SKM-1 (cell line): ENCODE results near the gene BICRAL.
A peak's percentile ranks its signal among the peaks of the same experiment; 100 is the strongest.
"Not testable (repeated sequence)": the region's sequence is repeated elsewhere in the genome, so short reads cannot be mapped to it uniquely, and the experiment has no call there.

Experiments
- DNase-seq: peaks from one replicate; lab custom pipeline; 2025; ENCODE audit not compliant: unreplicated experiment; lab: John Stamatoyannopoulos, UW

BICRAL gene, protein sequence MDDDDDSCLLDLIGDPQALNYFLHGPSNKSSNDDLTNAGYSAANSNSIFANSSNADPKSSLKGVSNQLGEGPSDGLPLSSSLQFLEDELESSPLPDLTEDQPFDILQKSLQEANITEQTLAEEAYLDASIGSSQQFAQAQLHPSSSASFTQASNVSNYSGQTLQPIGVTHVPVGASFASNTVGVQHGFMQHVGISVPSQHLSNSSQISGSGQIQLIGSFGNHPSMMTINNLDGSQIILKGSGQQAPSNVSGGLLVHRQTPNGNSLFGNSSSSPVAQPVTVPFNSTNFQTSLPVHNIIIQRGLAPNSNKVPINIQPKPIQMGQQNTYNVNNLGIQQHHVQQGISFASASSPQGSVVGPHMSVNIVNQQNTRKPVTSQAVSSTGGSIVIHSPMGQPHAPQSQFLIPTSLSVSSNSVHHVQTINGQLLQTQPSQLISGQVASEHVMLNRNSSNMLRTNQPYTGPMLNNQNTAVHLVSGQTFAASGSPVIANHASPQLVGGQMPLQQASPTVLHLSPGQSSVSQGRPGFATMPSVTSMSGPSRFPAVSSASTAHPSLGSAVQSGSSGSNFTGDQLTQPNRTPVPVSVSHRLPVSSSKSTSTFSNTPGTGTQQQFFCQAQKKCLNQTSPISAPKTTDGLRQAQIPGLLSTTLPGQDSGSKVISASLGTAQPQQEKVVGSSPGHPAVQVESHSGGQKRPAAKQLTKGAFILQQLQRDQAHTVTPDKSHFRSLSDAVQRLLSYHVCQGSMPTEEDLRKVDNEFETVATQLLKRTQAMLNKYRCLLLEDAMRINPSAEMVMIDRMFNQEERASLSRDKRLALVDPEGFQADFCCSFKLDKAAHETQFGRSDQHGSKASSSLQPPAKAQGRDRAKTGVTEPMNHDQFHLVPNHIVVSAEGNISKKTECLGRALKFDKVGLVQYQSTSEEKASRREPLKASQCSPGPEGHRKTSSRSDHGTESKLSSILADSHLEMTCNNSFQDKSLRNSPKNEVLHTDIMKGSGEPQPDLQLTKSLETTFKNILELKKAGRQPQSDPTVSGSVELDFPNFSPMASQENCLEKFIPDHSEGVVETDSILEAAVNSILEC

DNA sequence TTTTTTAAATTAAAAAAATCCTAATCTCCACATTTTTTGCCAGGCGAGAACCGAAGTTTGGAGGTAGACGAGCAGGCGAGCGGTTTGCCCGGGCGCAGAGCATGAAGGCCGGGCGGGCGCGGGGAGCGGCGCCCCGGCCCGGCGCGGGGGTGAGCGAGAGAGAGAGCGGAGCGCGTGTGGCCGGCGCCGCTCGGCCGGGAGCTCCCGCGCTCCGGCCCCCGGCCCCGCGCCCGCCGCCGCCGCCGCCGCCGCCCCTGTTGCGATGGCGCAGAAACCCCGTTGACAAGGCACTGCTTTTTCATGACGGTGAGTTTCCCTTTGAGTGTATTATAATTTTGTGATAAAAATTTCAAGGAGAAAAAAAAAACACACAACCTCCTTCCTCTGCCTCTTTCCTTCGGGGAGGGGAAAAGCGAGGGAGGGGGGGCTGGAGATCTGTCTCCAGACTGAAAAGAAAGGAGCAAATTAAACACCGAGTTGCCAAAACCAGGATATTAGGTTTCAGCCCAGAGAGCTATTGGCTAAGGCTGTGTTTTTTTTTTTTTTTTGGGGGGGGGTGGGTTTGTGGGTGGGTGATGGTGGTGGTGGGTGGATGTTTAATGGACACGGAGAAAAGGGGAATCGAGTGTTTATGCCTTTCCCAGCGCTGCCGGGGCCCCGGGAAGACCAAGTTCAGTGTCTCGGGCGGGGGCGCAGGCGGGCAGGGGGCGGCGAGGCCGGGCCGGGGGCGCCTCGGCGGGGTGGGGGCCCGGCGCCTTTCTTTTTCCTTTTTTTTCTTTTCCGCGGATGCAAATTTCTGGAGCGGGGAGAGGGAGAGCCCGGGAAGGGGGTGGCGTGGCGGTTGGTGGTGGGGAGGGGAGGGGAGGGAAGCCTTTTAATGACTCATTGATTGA, at the start of gene BICRAL:
BICRAL (plus strand) TSS at position 257 of the 893 bp plus-strand sequence. CDS start 39,971 bp downstream, outside the sequence.
- peak; percentile 34 for DNase-seq

DNA sequence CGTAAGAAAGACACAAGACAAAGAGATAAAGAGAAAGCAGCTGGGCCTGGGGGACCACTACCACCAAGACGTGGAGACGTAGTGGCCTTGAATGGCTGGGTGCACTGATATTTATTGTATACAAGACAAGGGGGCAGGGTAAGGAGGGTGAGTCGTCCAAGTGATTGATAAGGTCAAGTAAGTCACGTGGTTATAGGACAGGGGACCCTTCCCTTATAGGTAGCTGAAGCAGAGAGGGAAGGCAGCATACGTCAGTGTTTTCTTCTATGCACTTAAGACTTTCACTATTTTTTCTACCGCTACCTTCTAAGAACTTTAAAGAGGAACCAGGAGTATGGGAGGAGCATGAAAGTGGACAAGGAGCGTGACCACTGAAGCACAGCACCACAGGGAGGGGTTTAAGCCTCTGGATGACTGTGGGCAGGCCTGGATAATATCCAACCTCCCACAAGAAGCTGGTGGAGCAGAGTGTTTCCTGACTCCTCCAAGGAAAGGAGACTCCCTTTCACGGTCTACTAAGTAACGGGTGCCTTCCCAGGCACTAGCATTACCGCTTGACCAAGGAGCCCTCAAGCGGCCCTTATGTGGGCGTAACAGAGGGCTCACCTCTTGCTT, 47.9 kb upstream of the BICRAL start:
- not testable (repeated sequence) for DNase-seq

DNA sequence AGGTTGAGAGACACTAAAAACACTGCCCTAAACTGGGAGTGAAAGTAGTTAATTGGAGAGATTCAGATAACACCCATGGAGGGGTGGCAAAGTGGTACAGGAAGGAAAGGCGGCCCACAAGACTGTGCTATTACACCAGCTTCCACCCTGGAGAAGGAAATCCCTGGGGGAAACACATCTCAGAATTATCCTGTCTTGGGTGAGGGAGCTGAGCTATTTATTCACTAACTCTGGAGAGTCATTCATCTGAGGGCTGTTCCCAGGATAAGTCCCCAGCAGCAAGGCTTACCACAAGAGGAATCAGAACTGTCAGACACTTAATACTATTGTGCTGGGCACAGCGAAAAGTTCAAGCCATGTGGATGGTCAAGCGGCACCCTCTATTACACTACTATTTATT, 45.9 kb upstream of the BICRAL start:
- DNase-seq, result no peak

DNA sequence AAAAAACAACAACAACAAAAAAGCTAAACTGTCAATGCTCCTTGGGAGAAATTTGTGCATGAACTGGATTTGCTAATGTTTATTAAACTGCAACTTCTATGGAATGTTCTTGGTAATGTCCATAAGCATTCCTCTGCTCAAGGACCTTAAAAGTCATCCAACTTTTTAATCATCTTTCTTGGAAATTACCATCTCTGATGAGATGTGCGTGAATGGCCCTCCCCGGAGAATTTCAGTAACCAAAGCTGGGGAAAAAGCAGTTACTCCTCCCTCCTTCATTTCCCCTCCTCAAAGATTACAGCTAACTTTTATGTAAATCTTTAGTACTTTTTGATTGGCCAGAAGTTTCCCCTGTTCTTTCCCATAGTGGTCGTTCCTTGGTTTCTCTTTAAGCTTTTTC, 41.1 kb upstream of the BICRAL start:
- DNase-seq, result no peak

DNA sequence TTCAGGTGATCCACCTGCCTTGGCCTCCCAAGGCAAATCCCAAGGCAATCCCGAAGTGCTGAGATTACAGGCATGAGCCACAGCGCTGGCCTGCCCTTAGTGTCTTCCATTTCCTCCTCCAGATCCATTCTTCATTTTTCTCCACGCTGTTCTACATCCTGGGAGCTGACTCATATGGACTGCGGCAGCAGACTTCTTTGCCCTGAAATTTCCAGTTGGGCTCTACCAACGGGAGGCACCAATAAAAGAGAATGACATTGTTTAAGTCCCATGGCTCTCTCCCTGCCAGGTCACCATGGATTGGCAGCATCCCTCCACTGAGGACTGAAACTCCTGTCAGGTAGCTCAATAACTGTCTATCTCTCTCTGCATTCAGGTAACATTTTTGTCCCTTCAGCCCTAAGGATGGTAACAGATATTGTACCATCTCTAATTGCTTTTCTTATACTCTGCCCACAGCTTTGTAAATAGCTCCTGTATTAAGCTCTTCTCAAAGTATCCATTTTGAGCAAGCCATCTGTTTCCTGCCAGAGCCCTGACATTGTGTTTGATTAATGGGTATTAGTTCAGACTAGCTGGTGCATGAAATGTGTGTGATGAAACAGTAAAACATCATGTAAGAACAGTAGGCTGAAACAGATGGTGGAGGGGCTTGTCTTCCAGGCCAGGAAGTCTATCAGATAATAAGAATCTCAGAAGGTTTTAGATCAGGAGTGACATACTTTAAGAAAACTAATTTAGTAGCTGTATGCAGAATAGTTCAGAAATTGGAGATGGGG, 39.5 kb upstream of the BICRAL start:
- DNase-seq, result no peak

DNA sequence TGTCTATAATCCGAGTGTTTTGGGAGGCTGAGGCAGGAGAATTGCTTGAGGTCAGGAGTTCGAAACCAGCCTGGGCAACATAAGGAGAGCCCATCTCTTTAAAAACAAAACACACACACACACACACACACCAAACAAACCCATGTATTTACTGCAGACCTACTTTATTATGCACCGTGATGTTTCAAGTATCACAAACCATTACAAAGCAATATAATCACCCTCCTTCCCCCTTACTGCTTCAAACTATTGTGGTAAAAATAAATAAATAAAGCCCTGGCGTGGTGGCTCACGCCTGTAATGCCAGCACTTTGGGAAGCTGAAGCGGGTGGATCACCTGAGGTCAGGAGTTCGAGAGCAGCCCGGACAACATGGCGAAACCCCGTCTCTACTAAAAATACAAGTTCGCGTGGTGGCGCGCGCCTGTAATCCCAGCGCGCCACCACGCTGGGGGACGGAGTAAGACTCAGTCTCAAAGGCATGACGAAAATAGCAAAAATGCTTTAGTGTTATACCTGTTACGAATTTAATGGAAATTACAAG, 37.4 kb upstream of the BICRAL start:
- no peak for DNase-seq

DNA sequence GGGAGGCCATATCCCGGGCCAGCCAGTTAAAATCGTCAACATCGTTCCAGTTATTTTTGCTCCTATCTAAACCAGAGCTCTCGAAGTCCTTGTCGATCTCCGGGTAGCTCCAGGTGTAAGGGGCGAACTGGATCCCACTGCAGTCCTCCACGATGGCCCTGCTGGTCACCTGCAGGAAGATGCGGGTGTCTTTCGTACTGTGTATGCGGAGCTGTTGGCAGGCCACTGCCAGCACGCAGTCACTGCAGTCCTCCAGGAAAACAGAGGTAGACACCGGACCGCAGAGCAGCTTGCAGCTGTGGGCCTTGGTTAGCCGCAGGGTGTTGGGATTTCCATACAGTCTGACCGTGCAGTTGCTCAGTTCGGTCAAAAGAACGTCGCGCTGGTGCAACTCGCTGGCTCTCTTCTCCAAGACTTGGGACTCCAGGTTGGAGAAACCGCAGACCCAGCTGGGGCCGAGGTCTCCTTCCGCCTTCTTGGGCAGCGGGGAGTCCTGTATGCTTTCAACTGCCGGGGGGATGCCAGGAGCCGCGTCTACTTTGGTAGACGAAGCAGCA, 36.7 kb upstream of the BICRAL start:
- DNase-seq, result no peak

DNA sequence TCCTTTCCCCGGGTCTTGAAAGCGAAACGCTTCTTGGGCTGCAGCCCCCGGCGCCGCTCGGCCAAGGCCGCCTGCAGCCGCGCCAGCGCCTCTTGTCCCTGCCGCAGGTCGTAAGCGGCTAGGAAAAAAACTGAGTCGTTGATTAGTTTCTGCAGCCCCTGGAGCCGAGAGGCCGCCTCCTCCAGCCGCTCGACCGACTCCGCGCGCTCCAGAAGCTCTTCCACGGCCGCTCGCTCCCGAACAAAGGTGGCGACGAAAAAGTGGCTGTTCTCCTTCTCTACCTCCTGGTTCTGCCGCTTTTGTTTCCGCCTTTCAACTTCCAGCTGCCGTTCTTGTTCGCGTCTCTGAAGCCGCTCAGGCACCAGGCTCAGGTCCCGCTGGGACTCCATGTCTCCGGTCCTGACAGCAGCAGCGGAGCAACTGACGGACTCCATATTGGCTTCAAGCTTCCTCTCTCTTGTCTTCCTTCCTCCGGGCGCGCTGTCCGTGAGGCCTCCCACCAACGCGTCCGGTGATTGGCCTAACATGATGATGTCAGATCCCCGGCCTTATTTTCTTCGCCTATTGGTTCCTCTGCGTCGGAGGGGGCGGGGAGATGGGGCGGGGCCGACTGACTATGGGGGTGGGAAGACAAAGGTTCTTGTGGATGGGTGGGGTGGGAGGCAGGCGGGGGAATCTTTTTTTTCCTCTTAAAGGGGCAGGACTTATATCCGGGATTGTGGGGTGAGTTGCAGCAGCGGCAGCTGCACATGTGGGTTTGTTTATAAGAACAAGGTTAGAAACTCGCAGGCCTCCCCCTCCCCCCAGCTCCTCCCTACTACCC, 36.0 kb upstream of the BICRAL start, which contains the start of gene TBCC:
TBCC (minus strand) TSS at position 464 of the 823 bp plus-strand sequence; CDS start at position 434, 30 bp downstream.
- peak; percentile 99 for DNase-seq

DNA sequence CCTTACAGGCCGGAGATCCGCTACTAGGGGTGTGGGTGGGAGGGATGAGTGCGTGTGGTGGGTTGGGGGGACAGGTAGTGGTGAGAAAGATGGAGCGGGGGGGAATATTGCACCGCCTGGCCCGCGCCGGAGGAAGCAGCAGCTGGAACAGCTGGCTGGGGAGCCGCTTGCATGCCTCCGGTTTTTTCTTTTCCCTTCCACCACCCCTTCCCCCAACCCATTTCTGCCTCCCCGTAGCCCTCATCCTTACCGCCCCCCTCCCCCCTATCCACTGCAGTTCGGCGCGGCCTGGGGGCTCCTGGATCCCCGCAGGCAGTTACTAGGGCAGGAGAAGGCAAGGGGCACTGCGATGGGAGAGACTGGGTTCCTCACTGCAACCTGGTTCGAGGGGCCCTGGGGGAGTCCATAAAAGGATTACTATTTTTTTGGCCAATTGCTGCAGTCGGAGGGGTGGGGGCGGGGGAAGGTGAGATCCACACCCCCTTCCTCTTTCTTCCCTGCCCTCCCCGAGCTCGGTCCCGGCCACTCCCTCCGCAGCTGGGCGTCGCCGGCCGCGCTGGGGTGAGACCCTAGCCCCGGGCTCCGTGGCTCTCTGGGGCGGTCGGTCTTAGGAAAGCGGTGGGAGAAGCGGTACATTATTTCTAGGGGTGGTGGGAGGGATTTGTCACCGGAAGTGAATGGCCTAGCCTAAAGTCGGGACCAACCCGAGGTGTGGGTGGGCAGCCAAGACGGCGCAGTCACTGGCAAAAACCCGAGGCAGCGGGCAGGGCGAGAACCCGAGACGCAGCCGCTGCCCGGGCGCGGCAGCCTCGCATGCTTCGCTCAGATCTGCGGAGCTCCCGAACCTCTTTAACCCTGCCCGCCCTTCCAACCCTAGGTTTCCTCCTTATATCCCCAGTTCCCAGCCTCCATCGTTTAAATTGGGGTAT, 35.1 kb upstream of the BICRAL start:
- peak; percentile 67 for DNase-seq

DNA sequence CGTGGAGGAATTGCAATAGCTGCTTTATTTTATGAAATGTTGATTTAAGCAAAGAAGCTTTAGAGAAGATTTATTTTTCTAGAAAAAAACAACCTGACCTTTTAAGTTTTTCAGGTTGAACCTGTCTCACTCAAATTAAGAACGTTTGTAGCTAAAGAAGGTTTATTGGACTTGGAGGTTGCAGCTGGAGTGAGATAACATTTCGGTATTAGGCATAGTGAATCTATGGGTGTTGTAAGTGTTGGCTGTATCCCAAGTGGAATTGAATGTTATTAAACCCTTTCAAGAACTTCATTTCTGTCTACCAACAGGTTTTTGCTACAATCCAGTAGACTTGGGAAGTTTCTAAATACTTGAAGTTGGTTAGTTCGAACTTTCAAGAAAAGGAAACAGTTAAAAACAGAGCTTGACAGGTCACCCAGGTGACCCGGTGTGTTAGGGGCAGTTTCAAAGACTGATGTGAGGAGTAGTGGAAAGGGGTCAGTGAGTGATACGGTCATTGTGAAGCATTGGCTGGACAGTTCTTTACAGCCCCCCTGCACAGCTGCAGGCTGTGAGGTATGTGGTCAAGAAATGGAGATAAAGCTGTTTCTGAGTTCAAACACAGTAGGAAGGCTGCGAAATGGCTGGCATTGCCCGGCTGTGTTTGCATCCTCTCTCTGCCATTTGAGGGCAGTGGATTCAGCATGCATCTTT, 33.5 kb upstream of the BICRAL start:
- no peak for DNase-seq

DNA sequence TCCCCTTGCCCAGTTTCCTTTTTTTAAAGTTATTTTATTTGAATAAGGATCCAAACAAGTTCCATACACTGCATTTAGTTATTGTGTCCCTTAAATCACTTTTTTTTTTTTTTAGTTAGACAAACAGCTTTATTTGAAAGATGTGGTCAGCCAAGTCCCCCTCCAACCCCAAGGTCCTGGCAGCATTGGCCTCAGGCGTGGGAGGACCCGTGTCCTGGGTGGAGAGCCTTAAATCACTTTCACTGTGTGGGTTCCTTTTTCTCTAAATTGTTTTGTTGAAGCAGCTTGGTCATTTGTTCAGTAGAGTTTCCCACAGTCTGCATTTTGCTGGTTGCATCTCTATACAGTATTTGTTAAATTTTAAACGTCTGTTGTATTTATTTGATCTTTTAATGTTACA, 30.8 kb upstream of the BICRAL start:
- no peak for DNase-seq

DNA sequence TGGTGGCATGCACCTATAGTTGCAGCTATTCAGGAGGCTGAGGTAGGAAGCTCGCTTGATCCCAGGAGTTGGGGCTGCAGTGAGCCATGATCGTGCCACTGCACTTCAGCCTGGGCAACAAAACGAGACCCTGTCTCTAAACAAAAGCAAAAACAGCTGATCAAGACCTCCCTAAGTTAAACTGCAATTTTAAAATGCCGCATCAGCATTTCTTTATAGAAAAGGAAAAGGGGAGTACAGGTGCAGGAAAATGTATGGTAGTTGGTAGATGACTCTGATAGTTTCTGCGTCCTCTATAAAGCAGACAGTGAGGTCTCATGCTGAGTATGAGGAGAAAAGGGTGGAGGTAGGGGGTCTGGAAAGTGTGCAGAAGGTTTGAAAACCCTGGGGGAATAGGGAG, 27.1 kb upstream of the BICRAL start:
- DNase-seq, result no peak

DNA sequence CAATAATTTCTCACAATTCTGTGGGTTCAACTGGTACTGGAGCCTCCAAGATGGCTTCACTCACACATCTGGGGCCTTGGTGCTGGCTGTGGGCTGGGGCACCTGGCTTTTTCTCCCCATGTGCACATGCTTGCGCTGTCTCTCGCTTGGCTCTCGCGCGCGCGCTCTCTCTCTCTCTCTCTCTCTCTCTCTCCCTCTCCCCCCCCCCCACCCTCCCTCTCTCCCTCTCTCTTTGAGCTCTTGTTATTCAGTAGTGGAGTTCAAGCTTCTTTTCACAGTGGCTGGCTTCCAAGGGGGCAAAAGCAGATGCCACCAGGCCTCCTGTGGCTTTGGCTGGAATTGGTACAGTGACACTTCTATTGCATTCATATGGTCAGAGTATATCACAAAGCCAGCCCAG, 25.1 kb upstream of the BICRAL start:
- no peak for DNase-seq

DNA sequence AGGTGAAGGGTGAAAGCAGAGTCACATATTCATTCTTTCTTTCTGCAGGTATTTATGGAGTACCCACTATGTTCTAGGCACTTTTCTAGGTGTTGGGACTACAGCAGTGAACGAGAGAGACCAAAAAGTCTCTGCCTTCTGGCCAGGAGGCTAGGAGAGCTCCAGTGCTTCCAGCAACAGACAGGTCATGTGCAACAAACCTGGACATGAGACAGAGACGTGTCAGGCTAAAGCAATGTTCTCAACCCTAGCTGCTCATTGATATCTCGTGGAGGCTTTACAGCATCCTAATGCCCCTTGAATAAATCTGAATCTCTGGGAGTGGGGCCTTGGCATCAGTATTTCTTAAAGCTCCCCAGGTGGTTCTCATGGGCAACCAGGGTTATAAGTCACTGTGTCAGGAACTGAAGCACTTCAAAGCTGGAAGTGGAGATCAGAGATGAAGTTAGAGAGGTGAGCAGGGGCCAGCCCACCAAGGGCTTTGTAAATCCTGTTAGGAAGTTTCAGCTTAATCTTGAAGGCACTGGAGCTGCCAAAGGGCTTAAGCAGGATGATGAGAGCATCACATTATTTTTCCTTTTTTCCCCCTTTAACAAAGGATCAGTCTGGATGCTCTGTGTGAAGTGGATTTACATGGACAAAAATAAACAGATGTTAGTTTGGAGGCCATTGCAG, 23.0 kb upstream of the BICRAL start:
- no peak for DNase-seq

DNA sequence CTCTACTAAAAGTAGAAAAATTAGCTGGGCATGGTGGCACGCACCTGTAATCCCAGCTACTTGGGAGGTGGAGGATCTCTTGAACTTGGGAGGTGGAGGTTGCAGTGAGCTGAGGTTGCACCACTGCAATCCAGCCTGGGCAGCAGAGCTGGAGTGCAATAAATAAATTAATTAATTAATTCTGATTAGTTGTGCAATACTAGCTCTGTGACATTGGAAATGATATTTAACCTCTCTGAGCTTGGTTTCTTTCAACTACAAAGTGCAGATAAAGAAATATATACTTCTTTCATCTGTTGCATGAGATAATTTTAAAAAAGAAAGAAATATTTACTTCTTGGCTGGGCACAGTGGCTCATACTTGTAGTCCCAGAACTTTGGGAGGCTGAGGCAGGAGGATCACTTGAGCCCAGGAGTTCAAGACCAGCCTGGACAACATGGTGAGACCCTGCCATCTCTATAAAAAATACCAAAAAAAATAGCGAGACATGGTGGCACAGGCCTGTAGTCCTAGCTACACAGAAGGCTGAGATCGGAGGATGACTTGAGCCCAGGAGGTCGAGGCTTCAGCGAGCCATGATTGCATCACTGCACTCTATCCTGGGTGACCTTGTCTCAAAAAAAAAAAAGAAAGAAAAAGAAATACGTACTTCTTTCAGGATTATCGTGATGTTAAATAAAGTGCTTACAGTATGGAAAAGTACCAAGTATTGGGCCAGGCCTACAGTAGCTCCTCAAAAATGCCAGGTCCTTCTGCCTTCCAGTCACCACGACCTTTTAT, 20.4 kb upstream of the BICRAL start:
- DNase-seq, result no peak
